SU-DHL-6 (cell line): ENCODE measurements around the gene RSRC2.

Experiments used
- EZH2phosphoT487 ChIP-seq: fragments of 200-600 bp; sonication (generic), shearing (Covaris generic); conservative IDR thresholded peaks from 2 replicates; pipeline ENCODE4 v1.6.1; 2018; ENCODE audit warnings: mild to moderate bottlenecking, antibody characterized with exemption, low read length, moderate library complexity, mixed read lengths
- TF ChIP-seq, protein P1 (sequence below): fragments of 200-600 bp; sonication (generic); IDR thresholded peaks from one replicate; pipeline ENCODE4 v1.5.1; 2017; ENCODE audit warnings: antibody characterized with exemption, mild to moderate bottlenecking, low read length, moderate library complexity; ENCODE audit not compliant: insufficient read depth, poor library complexity, severe bottlenecking

DNA sequence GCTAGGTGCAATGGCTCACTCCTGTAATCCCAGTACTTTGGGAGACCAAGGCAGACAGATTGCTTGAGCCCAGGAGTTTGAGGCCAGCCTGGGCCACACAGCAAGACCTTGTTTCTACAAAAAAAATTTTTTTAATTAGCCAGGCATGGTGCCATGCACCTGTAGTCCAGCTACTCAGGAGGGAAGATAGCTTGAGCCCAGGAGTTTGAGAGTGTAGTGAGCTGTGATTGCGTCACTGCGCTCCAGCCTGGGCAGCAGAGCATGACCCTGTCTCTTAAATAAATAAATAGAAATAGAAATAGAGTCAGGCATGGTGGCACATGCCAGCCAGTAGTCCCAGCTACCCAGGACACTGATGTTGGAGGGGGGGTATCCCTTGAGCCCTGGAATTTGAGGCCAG, 67.5 kb downstream of the RSRC2 start:
- TF ChIP-seq, protein P1, sequence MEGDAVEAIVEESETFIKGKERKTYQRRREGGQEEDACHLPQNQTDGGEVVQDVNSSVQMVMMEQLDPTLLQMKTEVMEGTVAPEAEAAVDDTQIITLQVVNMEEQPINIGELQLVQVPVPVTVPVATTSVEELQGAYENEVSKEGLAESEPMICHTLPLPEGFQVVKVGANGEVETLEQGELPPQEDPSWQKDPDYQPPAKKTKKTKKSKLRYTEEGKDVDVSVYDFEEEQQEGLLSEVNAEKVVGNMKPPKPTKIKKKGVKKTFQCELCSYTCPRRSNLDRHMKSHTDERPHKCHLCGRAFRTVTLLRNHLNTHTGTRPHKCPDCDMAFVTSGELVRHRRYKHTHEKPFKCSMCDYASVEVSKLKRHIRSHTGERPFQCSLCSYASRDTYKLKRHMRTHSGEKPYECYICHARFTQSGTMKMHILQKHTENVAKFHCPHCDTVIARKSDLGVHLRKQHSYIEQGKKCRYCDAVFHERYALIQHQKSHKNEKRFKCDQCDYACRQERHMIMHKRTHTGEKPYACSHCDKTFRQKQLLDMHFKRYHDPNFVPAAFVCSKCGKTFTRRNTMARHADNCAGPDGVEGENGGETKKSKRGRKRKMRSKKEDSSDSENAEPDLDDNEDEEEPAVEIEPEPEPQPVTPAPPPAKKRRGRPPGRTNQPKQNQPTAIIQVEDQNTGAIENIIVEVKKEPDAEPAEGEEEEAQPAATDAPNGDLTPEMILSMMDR = no peak
- no peak for TF ChIP-seq EZH2phosphoT487
